Astrocyte (in vitro differentiated cells and primary cell): Measurements from ENCODE around the gene RPRML. TPM values are rescaled to one million over a fixed set of nuclear protein-coding genes. Genes with fewer than 3 reads are reported as not detected.

Experiments used
- DNase-seq: peaks from one replicate; pipeline ENCODE4 v3.0.0-alpha.2; 2010; ENCODE audit warnings: low read depth
- FAIRE-seq: peaks from 2 replicates; lab custom pipeline; 2011; peaks lifted over from hg19 to GRCh38; lab: Jason Lieb, UNC
- H2AFZ ChIP-seq: 2 replicates; pipeline ENCODE4 v1.6.0; 2012; ENCODE audit warnings: low read depth, low read length, inconsistent platforms
- H3K27ac ChIP-seq: 2 replicates; pipeline ENCODE4 v1.5.1; 2011; ENCODE audit warnings: low read depth, low read length, inconsistent platforms
- H3K27me3 ChIP-seq: 2 replicates; pipeline ENCODE4 v1.6.0; 2011; ENCODE audit warnings: low read length, inconsistent platforms; ENCODE audit not compliant: insufficient read depth
- H3K36me3 ChIP-seq: 2 replicates; pipeline ENCODE4 v1.5.1; 2011; ENCODE audit warnings: low read length, inconsistent platforms; ENCODE audit not compliant: insufficient read depth
- H3K4me1 ChIP-seq: 2 replicates; pipeline ENCODE4 v1.5.1; 2011; ENCODE audit warnings: low read length, inconsistent platforms; ENCODE audit not compliant: insufficient read depth
- H3K4me2 ChIP-seq: 2 replicates; pipeline ENCODE4 v1.6.0; 2012; ENCODE audit warnings: low read length, inconsistent platforms
- H3K4me3 ChIP-seq: 2 replicates; pipeline ENCODE4 v1.5.1; 2011; ENCODE audit warnings: low read depth, mild to moderate bottlenecking, low read length, inconsistent platforms; ENCODE audit not compliant: insufficient read depth
- H3K79me2 ChIP-seq: 2 replicates; pipeline ENCODE4 v1.6.0; 2012; ENCODE audit warnings: mild to moderate bottlenecking, low read length, inconsistent platforms; ENCODE audit not compliant: insufficient read depth
- H3K9ac ChIP-seq: 2 replicates; pipeline ENCODE4 v1.6.0; 2012; ENCODE audit warnings: mild to moderate bottlenecking, low read length, inconsistent platforms
- H3K9me3 ChIP-seq: 2 replicates; pipeline ENCODE4 v1.5.1; 2012; ENCODE audit warnings: low read depth, mild to moderate bottlenecking, low read length, inconsistent platforms; ENCODE audit not compliant: insufficient read depth
- H4K20me1 ChIP-seq: 2 replicates; pipeline ENCODE4 v1.6.0; 2012; ENCODE audit warnings: low read length, inconsistent platforms; ENCODE audit not compliant: insufficient read depth
- H3K27ac Mint-ChIP-seq: one replicate; pipeline ENCODE4 v1.8.0; 2021; ENCODE audit warnings: mild to moderate bottlenecking, mixed read lengths; ENCODE audit not compliant: unreplicated experiment
- H3K27me3 Mint-ChIP-seq: one replicate; pipeline ENCODE4 v1.8.0; 2021; ENCODE audit warnings: low read depth, mixed read lengths; ENCODE audit not compliant: unreplicated experiment
- H3K36me3 Mint-ChIP-seq: one replicate; pipeline ENCODE4 v1.8.0; 2021; ENCODE audit warnings: low read depth, mixed read lengths; ENCODE audit not compliant: unreplicated experiment
- H3K4me1 Mint-ChIP-seq: one replicate; pipeline ENCODE4 v1.8.0; 2021; ENCODE audit warnings: low read depth, mixed read lengths; ENCODE audit not compliant: unreplicated experiment
- H3K4me3 Mint-ChIP-seq: one replicate; pipeline ENCODE4 v1.8.0; 2021; ENCODE audit warnings: mild to moderate bottlenecking, moderate library complexity, mixed read lengths; ENCODE audit not compliant: unreplicated experiment
- H3K9me3 Mint-ChIP-seq: one replicate; pipeline ENCODE4 v1.8.0; 2021; ENCODE audit warnings: mild to moderate bottlenecking, mixed read lengths; ENCODE audit not compliant: unreplicated experiment
- EZH2 ChIP-seq: IDR thresholded peaks from 2 replicates; pipeline ENCODE4 v1.6.1; 2012; ENCODE audit warnings: mild to moderate bottlenecking, low read length, inconsistent platforms; ENCODE audit not compliant: insufficient read depth
- total RNA-seq: library from RNA; stranded (reverse); gene quantifications from 2 replicates; pipeline ENCODE4 v1.2.1, GENCODE V29; 2021
- TF ChIP-seq, protein P1 (sequence below): IDR thresholded peaks from 2 replicates; pipeline ENCODE4 v1.5.1; 2011; ENCODE audit warnings: low read depth, mild to moderate bottlenecking, inconsistent platforms, low read length, moderate library complexity; ENCODE audit not compliant: insufficient read depth

Gene RPRML
- total RNA-seq, 1 donor from 2014 or later: not detected

DNA sequence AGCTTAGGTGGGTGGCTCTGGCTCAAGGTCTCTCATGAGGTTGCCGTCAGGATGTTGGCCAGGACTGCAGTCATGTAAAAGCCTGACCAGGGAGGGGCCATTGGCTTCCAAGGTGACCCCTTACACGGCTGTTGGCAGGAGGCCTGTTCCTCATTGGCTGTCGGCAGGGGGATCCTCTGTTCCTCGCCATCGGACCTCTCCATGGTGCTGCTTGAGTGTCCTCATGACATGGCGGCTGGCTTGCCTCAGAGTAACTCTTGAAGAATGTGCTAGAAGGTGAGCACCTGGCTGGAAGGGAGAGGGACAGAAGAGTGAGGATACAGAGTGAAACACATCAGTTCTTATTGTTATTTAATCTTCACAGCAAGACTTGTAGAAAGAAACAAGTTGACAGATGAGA, 4.7 kb upstream of the RPRML start:
- H3K4me3 ChIP-seq: no peak overlapping the region
- peaks cover 6% of the 10 kb centered on the region for H3K4me1 ChIP-seq
- no peaks in the 10 kb centered on the region for H3K4me1 Mint-ChIP-seq
- no peak overlapping the region for H3K27ac ChIP-seq
- TF ChIP-seq, protein P1, sequence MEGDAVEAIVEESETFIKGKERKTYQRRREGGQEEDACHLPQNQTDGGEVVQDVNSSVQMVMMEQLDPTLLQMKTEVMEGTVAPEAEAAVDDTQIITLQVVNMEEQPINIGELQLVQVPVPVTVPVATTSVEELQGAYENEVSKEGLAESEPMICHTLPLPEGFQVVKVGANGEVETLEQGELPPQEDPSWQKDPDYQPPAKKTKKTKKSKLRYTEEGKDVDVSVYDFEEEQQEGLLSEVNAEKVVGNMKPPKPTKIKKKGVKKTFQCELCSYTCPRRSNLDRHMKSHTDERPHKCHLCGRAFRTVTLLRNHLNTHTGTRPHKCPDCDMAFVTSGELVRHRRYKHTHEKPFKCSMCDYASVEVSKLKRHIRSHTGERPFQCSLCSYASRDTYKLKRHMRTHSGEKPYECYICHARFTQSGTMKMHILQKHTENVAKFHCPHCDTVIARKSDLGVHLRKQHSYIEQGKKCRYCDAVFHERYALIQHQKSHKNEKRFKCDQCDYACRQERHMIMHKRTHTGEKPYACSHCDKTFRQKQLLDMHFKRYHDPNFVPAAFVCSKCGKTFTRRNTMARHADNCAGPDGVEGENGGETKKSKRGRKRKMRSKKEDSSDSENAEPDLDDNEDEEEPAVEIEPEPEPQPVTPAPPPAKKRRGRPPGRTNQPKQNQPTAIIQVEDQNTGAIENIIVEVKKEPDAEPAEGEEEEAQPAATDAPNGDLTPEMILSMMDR: no peak
- TF ChIP-seq EZH2: no peak
- H3K9me3 ChIP-seq: peaks cover 2% of the 10 kb centered on the region
- no peaks in the 10 kb centered on the region for H4K20me1 ChIP-seq
- no peaks in the 10 kb centered on the region for H3K79me2 ChIP-seq
- H2AFZ ChIP-seq: no peak overlapping the region
- no peak overlapping the region for H3K4me2 ChIP-seq
- H3K36me3 Mint-ChIP-seq: peaks cover 2% of the 10 kb centered on the region
- H3K27me3 Mint-ChIP-seq: peaks cover 59% of the 10 kb centered on the region
- DNase-seq (no peak), FAIRE-seq (no peak)
- no peak overlapping the region for H3K9ac ChIP-seq
- H3K36me3 ChIP-seq: no peaks in the 10 kb centered on the region
- H3K27me3 ChIP-seq: peaks cover 18% of the 10 kb centered on the region
- no peak overlapping the region for H3K4me3 Mint-ChIP-seq
- peaks cover 7% of the 10 kb centered on the region for H3K9me3 Mint-ChIP-seq
- H3K27ac Mint-ChIP-seq: no peak overlapping the region

DNA sequence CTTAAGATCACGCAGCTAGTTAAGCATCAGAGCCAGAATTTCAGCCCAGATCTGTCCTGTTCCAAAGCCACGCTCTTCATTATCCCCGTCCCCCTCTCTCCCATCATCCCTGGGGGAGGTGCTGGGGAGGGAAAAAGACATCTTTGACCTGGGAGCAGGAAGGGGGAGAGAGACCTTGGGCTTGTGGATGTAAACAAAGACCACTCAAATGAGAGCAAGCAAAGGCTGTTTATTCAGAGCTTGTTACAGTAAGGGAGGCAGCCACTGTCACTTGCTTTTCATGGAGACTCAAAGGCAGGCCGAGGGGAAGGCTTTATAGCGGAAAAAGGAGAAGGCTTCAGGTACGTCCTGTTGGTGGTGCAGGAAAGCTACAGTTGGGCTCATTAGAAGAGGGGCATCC, 3.5 kb upstream of the RPRML start:
- no peak overlapping the region for H3K4me3 Mint-ChIP-seq
- peaks cover 2% of the 10 kb centered on the region for H3K9me3 ChIP-seq
- no peaks in the 10 kb centered on the region for H3K4me1 Mint-ChIP-seq
- H3K36me3 ChIP-seq: no peaks in the 10 kb centered on the region
- H3K4me3 ChIP-seq: no peak overlapping the region
- no peak for TF ChIP-seq EZH2
- TF ChIP-seq, protein P1: no peak
- H3K27ac Mint-ChIP-seq: no peak overlapping the region
- no peak overlapping the region for H3K9ac ChIP-seq
- H3K27me3 ChIP-seq: peaks cover 26% of the 10 kb centered on the region
- H3K27me3 Mint-ChIP-seq: peaks cover 54% of the 10 kb centered on the region
- no peaks in the 10 kb centered on the region for H4K20me1 ChIP-seq
- no peak overlapping the region for H2AFZ ChIP-seq
- H3K4me1 ChIP-seq: peaks cover 10% of the 10 kb centered on the region
- no peak overlapping the region for H3K27ac ChIP-seq
- H3K9me3 Mint-ChIP-seq: peaks cover 5% of the 10 kb centered on the region
- peaks cover 2% of the 10 kb centered on the region for H3K36me3 Mint-ChIP-seq
- H3K79me2 ChIP-seq: no peaks in the 10 kb centered on the region
- no peak overlapping the region for H3K4me2 ChIP-seq
- DNase-seq: no peak
- no peak for FAIRE-seq

DNA sequence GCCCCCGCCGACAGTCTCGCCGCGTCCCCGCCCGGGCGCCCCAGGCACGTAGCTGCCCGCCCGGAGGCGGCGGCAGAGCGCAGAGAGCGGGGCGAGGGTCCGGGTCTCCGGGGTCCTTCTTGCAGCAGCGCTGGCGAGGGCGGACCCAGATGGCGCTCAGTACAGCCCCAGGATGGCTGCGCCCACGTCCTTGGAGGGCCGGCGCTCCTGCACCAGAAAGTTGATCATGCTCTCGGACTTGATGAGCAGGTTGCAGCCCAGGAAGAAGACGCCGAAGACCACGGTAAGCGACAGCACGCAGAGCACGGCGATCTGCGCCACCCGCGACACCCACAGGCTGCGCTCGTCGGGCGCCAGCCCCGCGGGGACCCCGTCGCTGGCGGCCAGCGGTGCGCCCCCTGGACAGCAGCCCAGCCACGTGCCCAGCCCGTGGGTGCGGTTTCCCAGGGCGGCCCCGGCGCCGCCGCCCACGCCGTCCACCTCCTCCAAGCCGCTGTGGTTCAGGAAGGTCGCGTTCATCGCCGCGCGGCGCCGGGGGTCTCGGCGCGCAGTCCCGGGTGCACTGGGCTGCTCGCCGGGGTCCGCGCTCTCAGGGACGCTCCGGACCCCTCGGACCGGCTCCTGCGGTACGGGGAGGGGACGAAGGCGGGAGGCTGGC, 435 bp downstream of the RPRML start:
- Mint-ChIP-seq H3K36me3 (peaks cover 1% of the 10 kb centered on the region), H3K4me1 (peaks cover 3% of the 10 kb centered on the region), H3K9me3 (peaks cover 5% of the 10 kb centered on the region), H3K27me3 (peaks cover 59% of the 10 kb centered on the region), H3K4me3 (no peak overlapping the region), H3K27ac (no peak overlapping the region)
- H3K9ac ChIP-seq: no peak overlapping the region
- FAIRE-seq (no peak), DNase-seq (no peak)
- H3K36me3 ChIP-seq: no peaks in the 10 kb centered on the region
- peaks cover 12% of the 10 kb centered on the region for H3K4me1 ChIP-seq
- H3K4me3 ChIP-seq: peak overlapping the region; percentile 48
- no peaks in the 10 kb centered on the region for H3K79me2 ChIP-seq
- H4K20me1 ChIP-seq: no peaks in the 10 kb centered on the region
- peaks cover 42% of the 10 kb centered on the region for H3K27me3 ChIP-seq
- H3K4me2 ChIP-seq: peak overlapping the region; percentile 89
- H3K27ac ChIP-seq: no peak overlapping the region
- peak overlapping the region; percentile 67 for H2AFZ ChIP-seq
- TF ChIP-seq EZH2: peak; percentile 95
- TF ChIP-seq, protein P1: no peak
- no peaks in the 10 kb centered on the region for H3K9me3 ChIP-seq
